Upper lobe of left lung (tissue), 4 donors: Measurements from ENCODE around the gene BNC2.

Source experiments
- CTCF ChIP-seq, 6 experiments: fragments of 450-650 bp in 4 of 6; fragments of 200-600 bp in 2 of 6; sonication (generic) in 2 of 6; IDR thresholded peaks; one replicate each; pipeline ENCODE4 v1.5.1; 2016 to 2019; ENCODE audit warnings: antibody characterized with exemption in 6 of 6
- EP300 ChIP-seq, 4 donors: sonication (generic); formaldehyde crosslinking; IDR thresholded peaks; one replicate each; pipeline ENCODE4 v1.5.1; 2017; ENCODE audit warnings: antibody characterized with exemption in 4 of 4, control low read depth in 2 of 4
- POLR2A ChIP-seq, 4 donors: fragments of 450-650 bp; IDR thresholded peaks; one replicate each; pipeline ENCODE4 v1.5.1; 2016 to 2017; ENCODE audit warnings: antibody characterized with exemption in 4 of 4, mild to moderate bottlenecking in 2 of 4
- POLR2AphosphoS5 ChIP-seq, 2 donors: sonication (generic); formaldehyde crosslinking; IDR thresholded peaks; one replicate each; pipeline ENCODE4 v1.5.1; 2017; ENCODE audit warnings: antibody characterized with exemption in 2 of 2

GRCh38 chr9:16361939-16362338 lies 508.5 kb downstream of the BNC2 start:
- TF ChIP-seq CTCF (IDR thresholded peaks at IDR 0.05) (no peak), EP300 (IDR thresholded peaks at IDR 0.05) (no peak), POLR2A (IDR thresholded peaks at IDR 0.05) (no peak), POLR2AphosphoS5 (IDR thresholded peaks at IDR 0.05) (no peak)
